CMK (cell line): Measurements from ENCODE around the gene NEUROG2.
"Not testable (repeated sequence)": the region's sequence is repeated elsewhere in the genome, so short reads cannot be mapped to it uniquely, and the experiment has no call there.

Experiments used
- DNase-seq: peaks from one replicate; pipeline ENCODE4 v3.0.0-alpha.2; 2010; ENCODE audit warnings: low read depth

NEUROG2 gene

DNA sequence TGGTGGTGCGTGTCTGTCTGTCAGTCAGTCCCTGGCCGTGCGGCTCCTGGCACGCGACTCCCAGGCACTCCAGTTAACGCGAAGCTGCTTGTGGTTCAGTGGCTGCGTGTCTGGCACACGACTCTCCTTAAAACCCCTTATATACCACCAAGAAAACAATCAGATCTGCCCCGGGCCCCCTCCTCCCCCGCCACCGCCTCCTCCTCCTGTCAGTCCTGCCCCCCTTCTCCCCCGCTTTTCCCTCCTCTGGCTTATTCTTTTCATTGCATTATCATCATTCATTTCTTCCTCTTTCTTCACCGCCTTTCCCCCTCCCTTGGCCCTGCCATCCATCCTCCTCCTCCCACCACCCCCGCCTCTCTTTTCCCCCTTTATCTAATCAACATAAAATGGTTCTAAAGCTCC lies at the start of gene NEUROG2:
NEUROG2 (minus strand) TSS at position 115 of the 405 bp plus-strand sequence. CDS start 705 bp downstream, outside the sequence.
- DNase-seq: no peak

DNA sequence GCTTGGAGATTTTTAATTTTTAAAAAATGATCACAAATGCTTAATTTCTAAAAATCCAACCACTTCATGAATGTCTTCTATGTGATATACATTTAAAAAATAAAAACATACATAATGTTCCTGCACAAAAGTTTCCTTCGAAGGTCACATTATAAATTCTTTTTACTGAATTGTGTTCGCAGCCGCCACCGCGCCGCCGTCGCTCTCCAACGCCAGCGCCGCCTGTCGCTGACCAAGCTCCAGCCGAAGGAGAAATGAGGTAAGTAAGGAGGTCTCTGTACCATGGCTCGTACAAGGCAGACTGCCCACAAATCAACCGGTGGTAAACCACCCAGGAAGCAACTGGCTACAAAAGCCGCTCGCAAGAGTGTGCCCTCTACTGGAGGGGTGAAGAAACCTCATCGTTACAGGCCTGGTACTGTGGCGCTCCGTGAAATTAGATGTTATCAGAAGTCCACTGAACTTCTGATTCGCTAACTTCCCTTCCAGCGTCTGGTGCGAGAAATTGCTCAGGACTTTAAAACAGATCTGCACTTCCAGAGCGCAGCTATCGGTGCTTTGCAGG lies 48.8 kb upstream of the NEUROG2 start:
- DNase-seq: no peak

GRCh38 chr4:112563431-112564200 lies 47.6 kb upstream of the NEUROG2 start:
- no peak for DNase-seq

- no peak for DNase-seq
Observed at GRCh38 chr4:112562254-112562879, 46.4 kb upstream of the NEUROG2 start.

DNA sequence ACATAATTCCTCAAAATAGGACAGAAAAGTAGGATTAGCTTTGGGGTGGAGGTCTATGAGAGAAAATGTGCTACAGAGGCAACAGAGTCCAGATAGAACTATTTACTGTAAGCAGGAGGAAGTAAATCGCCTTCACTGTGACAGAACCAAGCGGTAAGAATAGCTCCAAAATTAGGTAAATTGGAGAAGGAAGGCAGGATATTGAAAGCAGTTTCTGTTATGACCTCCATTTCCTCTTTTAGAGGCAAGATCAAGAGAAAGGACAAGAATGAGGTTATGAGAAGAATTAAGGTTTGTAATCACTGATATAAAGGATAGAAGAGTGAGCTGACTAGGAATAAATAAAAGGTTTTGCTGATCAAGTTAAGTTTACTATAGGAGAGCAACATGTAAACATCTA lies 44.1 kb upstream of the NEUROG2 start:
- DNase-seq: no peak

DNA sequence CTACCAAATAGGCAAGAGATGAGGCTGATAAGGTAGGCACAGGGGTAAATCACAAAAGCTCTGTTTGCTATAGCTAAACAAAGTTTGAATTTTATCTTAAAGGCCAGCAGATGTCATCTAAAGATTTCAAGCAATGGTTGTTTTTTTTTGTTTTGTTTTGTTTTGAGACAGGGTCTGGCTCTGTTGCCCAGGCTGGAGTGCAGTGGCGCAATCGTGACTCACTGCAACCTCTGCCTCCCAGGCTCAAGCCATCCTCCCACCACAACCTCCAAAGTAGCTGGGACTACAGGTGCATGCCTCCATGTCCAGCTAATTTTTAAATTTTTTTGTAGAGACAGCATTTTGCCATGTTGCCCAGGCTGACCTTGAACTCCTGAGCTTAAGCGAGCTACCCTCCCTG lies 43.1 kb upstream of the NEUROG2 start:
- no peak for DNase-seq

DNA sequence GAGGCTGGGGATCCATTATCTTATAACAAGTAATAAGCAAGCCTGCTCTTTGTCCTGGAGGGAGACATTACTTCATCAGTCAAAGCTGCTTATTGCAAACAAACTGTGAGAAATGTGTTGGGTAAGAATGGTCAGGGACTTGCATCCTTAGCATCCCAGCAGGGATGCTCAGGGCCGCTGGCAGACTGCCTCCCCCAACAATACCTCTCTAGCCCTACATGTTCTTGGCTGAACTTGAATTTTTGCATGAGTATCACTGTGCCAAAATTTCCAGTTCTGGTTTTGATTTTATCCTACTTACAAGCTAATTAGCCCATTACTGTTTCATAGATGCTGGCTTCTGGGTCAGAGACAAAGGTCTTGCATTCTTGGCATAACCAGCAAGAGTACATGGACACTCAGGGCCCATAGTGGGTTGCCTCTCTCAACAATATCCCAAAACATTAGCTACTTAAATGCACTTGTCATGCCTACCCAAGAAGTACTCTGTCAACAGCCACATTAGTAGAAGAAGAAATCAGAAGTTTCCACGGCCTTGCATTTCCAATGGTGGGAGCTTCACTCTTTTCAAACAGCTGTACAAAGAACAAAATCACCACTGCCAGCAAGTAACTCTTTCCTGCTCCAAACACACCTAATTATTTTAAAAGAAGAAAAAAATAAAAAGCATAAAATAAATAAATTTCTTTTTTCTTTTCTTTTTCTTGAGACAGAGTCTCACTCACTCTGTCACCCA lies 41.9 kb upstream of the NEUROG2 start:
- DNase-seq: no peak

DNA sequence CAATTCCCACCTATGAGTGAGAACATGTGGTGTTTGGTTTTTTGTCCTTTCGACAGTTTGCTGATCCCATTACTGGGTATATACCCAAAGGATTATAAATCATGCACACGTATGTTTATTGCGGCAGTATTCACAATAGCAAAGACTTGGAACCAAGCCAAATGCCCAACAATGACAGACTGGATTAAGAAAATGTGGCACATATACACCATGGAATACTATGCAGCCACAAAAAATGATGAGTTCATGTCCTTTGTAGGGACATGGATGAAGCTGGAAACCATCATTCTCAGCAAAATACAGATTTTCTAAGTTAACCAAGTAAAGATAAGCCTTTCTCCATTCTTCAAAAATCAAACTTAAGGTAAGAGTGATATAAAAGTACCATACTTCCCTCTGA lies 38.3 kb upstream of the NEUROG2 start:
- DNase-seq: not testable (repeated sequence)

GRCh38 chr4:112552668-112553067 lies 36.7 kb upstream of the NEUROG2 start:
- DNase-seq: no peak

- no peak for DNase-seq
Observed at GRCh38 chr4:112550728-112551127, 34.7 kb upstream of the NEUROG2 start.

DNA sequence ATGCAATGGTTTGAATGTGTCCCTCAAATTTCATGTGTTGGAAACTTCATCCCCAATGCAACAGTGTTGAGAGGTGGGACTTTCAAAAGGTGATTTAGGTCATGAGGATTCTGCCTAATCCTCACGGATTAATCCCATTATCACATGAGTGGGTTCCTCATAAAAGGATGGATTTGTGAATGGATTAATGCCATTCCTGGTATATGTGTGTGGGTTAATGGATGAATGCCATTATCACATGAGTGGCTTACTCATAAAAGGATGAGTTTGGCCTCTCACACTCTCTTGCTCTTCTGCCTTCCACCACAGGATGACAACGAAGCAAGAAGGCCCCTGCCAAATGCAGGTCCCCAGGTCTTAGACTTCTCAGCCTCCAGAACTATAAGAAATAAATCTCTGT lies 30.5 kb upstream of the NEUROG2 start:
- no peak for DNase-seq

DNA sequence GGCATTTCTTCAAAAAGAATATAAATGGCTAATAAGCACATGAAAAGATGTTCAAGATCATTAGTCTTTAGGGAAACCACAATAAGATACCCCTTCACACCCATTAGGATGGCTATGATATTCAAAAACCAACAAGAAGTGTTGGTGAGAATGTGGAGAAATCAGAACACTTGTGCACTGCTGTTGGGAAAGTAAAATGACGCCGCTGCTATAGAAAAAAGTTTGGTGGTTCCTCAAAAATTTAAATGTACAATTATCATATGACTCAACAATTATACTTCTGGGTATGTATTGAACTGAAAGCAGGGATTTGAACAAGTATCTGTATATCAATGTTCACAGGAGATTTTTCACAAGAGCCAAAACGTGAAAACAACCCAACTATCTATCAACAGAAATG lies 29.4 kb upstream of the NEUROG2 start:
- no peak for DNase-seq

DNA sequence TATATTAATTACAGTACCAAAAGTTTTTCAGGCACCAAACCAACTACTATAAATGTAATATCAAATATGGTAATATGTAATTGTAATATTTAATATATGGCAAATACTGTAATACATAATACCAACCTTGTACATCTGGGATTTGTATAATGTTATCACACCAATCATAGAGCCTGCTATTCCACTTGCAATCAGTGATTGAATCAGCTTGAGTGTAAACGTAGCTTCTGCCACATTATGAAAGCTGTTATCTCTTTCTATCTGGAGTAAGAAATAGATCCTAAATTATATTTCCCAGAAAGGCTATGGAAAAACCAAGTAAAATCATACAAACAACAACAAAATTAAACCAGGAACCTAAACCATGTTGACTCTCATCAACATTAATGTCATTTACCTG lies 24.7 kb upstream of the NEUROG2 start:
- no peak for DNase-seq

GRCh38 chr4:112536123-112536522 lies 20.1 kb upstream of the NEUROG2 start:
- DNase-seq: no peak

GRCh38 chr4:112532267-112532666 lies 16.3 kb upstream of the NEUROG2 start:
- no peak for DNase-seq

- no peak for DNase-seq
Observed at GRCh38 chr4:112531146-112531545, 15.2 kb upstream of the NEUROG2 start.

- DNase-seq: no peak
Observed at GRCh38 chr4:112526061-112526460, 10.1 kb upstream of the NEUROG2 start.

- DNase-seq: peak; percentile 24
Observed at GRCh38 chr4:112523764-112524505, 8.0 kb upstream of the NEUROG2 start.

DNA sequence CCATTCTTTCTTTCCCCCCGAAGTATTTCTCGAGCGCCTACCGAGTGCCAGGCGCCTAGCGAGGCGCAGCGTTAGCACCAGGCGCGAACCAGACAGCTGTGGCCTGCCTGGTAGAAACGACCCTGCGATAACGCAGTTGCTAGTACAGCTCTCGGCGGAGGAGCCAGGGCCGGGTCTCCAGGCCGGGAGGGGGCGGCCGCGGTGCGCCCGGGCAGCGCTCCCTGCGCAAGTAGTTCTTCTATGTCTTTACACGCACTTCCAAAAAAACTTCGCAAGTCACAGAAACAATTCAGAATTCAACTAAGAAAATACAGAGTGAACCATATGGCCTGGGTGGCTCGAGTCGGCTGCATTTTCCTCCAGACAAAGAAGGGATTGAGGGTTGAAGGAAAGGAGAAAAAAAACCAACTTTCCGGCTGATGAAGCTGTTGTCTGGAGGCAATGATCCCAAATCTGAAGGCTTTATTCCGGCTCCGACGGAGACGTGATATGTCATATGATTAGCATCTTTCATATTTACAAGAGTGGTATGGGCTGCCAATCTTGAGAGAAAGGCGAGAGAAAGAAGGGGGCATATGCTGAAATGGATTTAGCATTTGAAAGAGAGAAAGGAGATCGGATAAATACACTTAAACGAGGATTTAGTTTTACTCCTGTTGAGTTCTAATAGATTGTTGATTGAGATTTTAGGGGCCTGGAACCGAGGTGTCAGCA lies 7.2 kb upstream of the NEUROG2 start:
- peak; percentile 36 for DNase-seq

DNA sequence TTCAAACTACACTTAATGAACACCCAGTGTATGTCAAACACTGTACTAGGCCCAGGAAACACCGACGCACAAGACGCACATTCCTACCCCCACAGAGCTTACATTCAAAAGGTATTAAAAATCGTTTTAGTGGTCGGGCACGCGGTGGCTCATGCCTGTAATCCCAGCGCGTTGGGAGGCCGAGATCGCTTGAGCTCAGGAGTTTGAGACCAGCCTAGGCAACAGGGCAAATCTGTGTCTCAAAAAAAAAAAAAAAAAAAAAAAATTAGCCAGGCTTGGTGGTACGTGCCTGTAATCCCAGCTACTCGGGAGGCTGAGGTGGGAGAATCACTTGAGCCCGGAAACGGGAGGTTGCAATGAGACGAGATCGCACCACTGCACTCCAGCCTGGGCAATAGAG lies 6.5 kb upstream of the NEUROG2 start:
- not testable (repeated sequence) for DNase-seq
